ENCODE results near the gene ELP6.

The ELP6 gene

GRCh38 chr3:47452453-47453215 lies 60.9 kb downstream of the ELP6 start:
- no peak overlapping the region for H3K4me3 ChIP-seq (ENCODE audit: control insufficient read depth, low read depth, low read length)
- TF ChIP-seq, protein P1, sequence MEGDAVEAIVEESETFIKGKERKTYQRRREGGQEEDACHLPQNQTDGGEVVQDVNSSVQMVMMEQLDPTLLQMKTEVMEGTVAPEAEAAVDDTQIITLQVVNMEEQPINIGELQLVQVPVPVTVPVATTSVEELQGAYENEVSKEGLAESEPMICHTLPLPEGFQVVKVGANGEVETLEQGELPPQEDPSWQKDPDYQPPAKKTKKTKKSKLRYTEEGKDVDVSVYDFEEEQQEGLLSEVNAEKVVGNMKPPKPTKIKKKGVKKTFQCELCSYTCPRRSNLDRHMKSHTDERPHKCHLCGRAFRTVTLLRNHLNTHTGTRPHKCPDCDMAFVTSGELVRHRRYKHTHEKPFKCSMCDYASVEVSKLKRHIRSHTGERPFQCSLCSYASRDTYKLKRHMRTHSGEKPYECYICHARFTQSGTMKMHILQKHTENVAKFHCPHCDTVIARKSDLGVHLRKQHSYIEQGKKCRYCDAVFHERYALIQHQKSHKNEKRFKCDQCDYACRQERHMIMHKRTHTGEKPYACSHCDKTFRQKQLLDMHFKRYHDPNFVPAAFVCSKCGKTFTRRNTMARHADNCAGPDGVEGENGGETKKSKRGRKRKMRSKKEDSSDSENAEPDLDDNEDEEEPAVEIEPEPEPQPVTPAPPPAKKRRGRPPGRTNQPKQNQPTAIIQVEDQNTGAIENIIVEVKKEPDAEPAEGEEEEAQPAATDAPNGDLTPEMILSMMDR (IDR thresholded peaks at IDR 0.05; ENCODE audit: control insufficient read depth, insufficient read depth, low read depth, low read length, missing control alignments) = no peak
- DNase-seq (ENCODE audit: low read depth) = no peak

Measured in AG09309 (cell line).